NB4 (cell line): Measurements from ENCODE around the gene PDZK1IP1.

Source experiments
- MAX ChIP-seq: IDR thresholded peaks from 2 replicates; pipeline ENCODE4 v1.6.1; 2011; ENCODE audit warnings: low read depth, low read length
- POLR2A ChIP-seq: IDR thresholded peaks from 2 replicates; pipeline ENCODE4 v1.6.1; 2011; ENCODE audit warnings: mild to moderate bottlenecking; ENCODE audit not compliant: insufficient read length; ENCODE audit errors: extremely low read depth
- TF ChIP-seq, protein P1 (sequence below): IDR thresholded peaks from one replicate; pipeline ENCODE4 v1.5.1; 2012; ENCODE audit warnings: low read depth, low read length

- no peak for TF ChIP-seq POLR2A
- TF ChIP-seq, protein P1, sequence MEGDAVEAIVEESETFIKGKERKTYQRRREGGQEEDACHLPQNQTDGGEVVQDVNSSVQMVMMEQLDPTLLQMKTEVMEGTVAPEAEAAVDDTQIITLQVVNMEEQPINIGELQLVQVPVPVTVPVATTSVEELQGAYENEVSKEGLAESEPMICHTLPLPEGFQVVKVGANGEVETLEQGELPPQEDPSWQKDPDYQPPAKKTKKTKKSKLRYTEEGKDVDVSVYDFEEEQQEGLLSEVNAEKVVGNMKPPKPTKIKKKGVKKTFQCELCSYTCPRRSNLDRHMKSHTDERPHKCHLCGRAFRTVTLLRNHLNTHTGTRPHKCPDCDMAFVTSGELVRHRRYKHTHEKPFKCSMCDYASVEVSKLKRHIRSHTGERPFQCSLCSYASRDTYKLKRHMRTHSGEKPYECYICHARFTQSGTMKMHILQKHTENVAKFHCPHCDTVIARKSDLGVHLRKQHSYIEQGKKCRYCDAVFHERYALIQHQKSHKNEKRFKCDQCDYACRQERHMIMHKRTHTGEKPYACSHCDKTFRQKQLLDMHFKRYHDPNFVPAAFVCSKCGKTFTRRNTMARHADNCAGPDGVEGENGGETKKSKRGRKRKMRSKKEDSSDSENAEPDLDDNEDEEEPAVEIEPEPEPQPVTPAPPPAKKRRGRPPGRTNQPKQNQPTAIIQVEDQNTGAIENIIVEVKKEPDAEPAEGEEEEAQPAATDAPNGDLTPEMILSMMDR, result no peak
- no peak for TF ChIP-seq MAX
Measured at GRCh38 chr1:47207803-47208373, 18.1 kb upstream of the PDZK1IP1 start.
